HG02852 (cell line): ENCODE data around the gene SEPTIN10.
"Not testable (repeated sequence)": the region's sequence is repeated elsewhere in the genome, so short reads cannot be mapped to it uniquely, and the experiment has no call there.

Experiments used
- ATAC-seq: cut with Tn5 transposase; IDR thresholded peaks from one replicate; pipeline ENCODE4 v1.9.1; 2021; ENCODE audit warnings: mild to moderate bottlenecking, moderate library complexity; ENCODE audit not compliant: unreplicated experiment

Gene SEPTIN10

GRCh38 chr2:109554758-109555157 is 59.0 kb downstream of the SEPTIN10 start:
- no peak for ATAC-seq

- no peak for ATAC-seq
Measured at GRCh38 chr2:109549016-109549590, 64.7 kb downstream of the SEPTIN10 start.

- ATAC-seq, result no peak
Measured at GRCh38 chr2:109547280-109547679, 66.5 kb downstream of the SEPTIN10 start.

- ATAC-seq, result peak; percentile 80
Measured at GRCh38 chr2:109545828-109546713, 67.7 kb downstream of the SEPTIN10 start.

GRCh38 chr2:109542384-109542783 is 71.4 kb downstream of the SEPTIN10 start:
- no peak for ATAC-seq

GRCh38 chr2:109538546-109538945 is 75.2 kb downstream of the SEPTIN10 start:
- no peak for ATAC-seq

GRCh38 chr2:109537565-109538222 is 76.1 kb downstream of the SEPTIN10 start:
- no peak for ATAC-seq

GRCh38 chr2:109536556-109536955 is 77.2 kb downstream of the SEPTIN10 start:
- not testable (repeated sequence) for ATAC-seq

- ATAC-seq, result no peak
Measured at GRCh38 chr2:109535217-109535946, 78.4 kb downstream of the SEPTIN10 start.

- no peak for ATAC-seq
Measured at GRCh38 chr2:109533823-109534222, 79.9 kb downstream of the SEPTIN10 start.

- ATAC-seq, result no peak
Measured at GRCh38 chr2:109532728-109533076, 81.1 kb downstream of the SEPTIN10 start.

GRCh38 chr2:109531896-109532727 is 81.7 kb downstream of the SEPTIN10 start:
- ATAC-seq, result no peak

GRCh38 chr2:109531221-109531620 is 82.5 kb downstream of the SEPTIN10 start:
- ATAC-seq, result no peak

GRCh38 chr2:109530712-109531111 is 83.1 kb downstream of the SEPTIN10 start:
- no peak for ATAC-seq

- no peak for ATAC-seq
Measured at GRCh38 chr2:109529532-109530449, 84.0 kb downstream of the SEPTIN10 start.

- ATAC-seq, result no peak
Measured at GRCh38 chr2:109528811-109529501, 84.8 kb downstream of the SEPTIN10 start.

GRCh38 chr2:109527846-109528705 is 85.7 kb downstream of the SEPTIN10 start:
- no peak for ATAC-seq

GRCh38 chr2:109527079-109527478 is 86.7 kb downstream of the SEPTIN10 start:
- no peak for ATAC-seq
